ENCODE data around the gene PCBP2.

- TF ChIP-seq, protein P1, sequence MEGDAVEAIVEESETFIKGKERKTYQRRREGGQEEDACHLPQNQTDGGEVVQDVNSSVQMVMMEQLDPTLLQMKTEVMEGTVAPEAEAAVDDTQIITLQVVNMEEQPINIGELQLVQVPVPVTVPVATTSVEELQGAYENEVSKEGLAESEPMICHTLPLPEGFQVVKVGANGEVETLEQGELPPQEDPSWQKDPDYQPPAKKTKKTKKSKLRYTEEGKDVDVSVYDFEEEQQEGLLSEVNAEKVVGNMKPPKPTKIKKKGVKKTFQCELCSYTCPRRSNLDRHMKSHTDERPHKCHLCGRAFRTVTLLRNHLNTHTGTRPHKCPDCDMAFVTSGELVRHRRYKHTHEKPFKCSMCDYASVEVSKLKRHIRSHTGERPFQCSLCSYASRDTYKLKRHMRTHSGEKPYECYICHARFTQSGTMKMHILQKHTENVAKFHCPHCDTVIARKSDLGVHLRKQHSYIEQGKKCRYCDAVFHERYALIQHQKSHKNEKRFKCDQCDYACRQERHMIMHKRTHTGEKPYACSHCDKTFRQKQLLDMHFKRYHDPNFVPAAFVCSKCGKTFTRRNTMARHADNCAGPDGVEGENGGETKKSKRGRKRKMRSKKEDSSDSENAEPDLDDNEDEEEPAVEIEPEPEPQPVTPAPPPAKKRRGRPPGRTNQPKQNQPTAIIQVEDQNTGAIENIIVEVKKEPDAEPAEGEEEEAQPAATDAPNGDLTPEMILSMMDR (IDR thresholded peaks at IDR 0.05), result no peak
- no peak for TF ChIP-seq POLR2A (IDR thresholded peaks at IDR 0.05)
Observed at GRCh38 chr12:53464685-53465418, 12.9 kb downstream of the PCBP2 start.
